GM06990 (cell line): ENCODE data around the gene HIGD1A.

Experiments used
- DNase-seq: peaks from one replicate; pipeline ENCODE4 v3.0.0-alpha.2; 2011; ENCODE audit not compliant: insufficient read length; ENCODE audit errors: extremely low read depth
- H3K27me3 ChIP-seq: replicated peaks from 2 replicates; pipeline ENCODE4 v1.6.0; 2011; ENCODE audit warnings: low read length; ENCODE audit not compliant: control insufficient read depth, insufficient read depth
- H3K36me3 ChIP-seq: 2 replicates; pipeline ENCODE4 v1.5.1; 2011; ENCODE audit warnings: low read length; ENCODE audit not compliant: control insufficient read depth, insufficient read depth
- H3K4me3 ChIP-seq: replicated peaks from 2 replicates; pipeline ENCODE4 v1.5.1; 2011; ENCODE audit warnings: low read depth, mild to moderate bottlenecking, control low read depth, low read length
- CTCF ChIP-seq: IDR thresholded peaks from 2 replicates; pipeline ENCODE4 v1.5.1; 2011; ENCODE audit warnings: low read length, control low read depth, mild to moderate bottlenecking, inconsistent platforms; ENCODE audit not compliant: insufficient read depth, poor library complexity, severe bottlenecking

Gene HIGD1A

GRCh38 chr3:42801784-42802183, 2.5 kb downstream of the HIGD1A start:
- no peak for DNase-seq
- Histone ChIP-seq H3K27me3 (no peaks in the 10 kb centered on the region), H3K4me3 (no peak overlapping the region), H3K36me3 (no peaks in the 10 kb centered on the region)
- TF ChIP-seq CTCF = no peak

GRCh38 chr3:42801048-42801620, 3.2 kb downstream of the HIGD1A start:
- no peak for TF ChIP-seq CTCF
- no peak for DNase-seq
- no peak overlapping the region for H3K4me3 ChIP-seq
- H3K36me3 ChIP-seq = no peaks in the 10 kb centered on the region
- no peaks in the 10 kb centered on the region for H3K27me3 ChIP-seq

- no peak for DNase-seq
- H3K27me3 ChIP-seq = no peaks in the 10 kb centered on the region
- TF ChIP-seq CTCF = no peak
- H3K4me3 ChIP-seq = no peak overlapping the region
- H3K36me3 ChIP-seq = no peaks in the 10 kb centered on the region
Measured at GRCh38 chr3:42800251-42800650, 4.0 kb downstream of the HIGD1A start.

GRCh38 chr3:42799376-42799775, 4.9 kb downstream of the HIGD1A start:
- Histone ChIP-seq H3K36me3 (no peaks in the 10 kb centered on the region), H3K4me3 (no peak overlapping the region), H3K27me3 (no peaks in the 10 kb centered on the region)
- DNase-seq = no peak
- TF ChIP-seq CTCF = no peak

DNA sequence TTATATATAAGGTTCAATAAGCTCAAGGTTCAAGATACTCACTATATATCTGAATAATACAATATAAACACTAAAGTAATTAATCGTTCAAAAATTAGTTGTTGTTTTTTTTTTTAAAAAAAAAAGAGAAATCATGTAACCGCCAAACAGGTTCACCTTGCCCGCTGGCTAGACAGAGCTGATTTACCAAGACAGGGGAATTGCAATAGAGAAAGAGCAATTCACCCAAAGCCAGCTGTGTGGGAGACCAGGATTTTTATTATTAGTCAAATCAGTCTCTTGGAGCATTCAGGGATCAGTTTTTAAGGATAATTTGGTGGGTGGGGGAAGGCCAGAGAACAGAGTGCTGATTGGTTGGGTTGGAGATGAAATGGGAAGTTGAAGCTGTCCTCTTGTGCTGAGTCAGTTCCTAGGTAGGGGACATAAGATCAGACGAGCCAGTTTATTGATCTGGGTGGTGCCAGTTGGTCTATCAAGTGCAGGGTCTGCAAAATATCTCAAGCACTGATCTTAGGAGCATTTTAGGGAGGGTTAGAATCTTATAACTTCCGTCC, 7.9 kb downstream of the HIGD1A start:
- no peak overlapping the region for H3K4me3 ChIP-seq
- DNase-seq = no peak
- TF ChIP-seq CTCF = no peak
- H3K27me3 ChIP-seq = no peaks in the 10 kb centered on the region
- no peaks in the 10 kb centered on the region; the same call in 1 of the 2 replicates for H3K36me3 ChIP-seq
